Osteocyte (in vitro differentiated cells): ENCODE results near the gene PHACTR2. TPM values are rescaled to one million over a fixed set of nuclear protein-coding genes. Genes with fewer than 3 reads are reported as not detected.

Experiments
- DNase-seq: peaks from one replicate; pipeline ENCODE4 v3.0.0; 2021; ENCODE audit warnings: mixed read lengths; ENCODE audit not compliant: unreplicated experiment; ENCODE audit errors: extremely low spot score
- H3K27ac Mint-ChIP-seq: one replicate; pipeline ENCODE4 v1.8.0; 2021; ENCODE audit warnings: mild to moderate bottlenecking, mixed read lengths; ENCODE audit not compliant: unreplicated experiment
- H3K27me3 Mint-ChIP-seq: one replicate; pipeline ENCODE4 v1.8.0; 2021; ENCODE audit warnings: mixed read lengths; ENCODE audit not compliant: unreplicated experiment
- H3K36me3 Mint-ChIP-seq: one replicate; pipeline ENCODE4 v1.8.0; 2021; ENCODE audit warnings: mixed read lengths; ENCODE audit not compliant: unreplicated experiment
- H3K4me1 Mint-ChIP-seq: one replicate; pipeline ENCODE4 v1.8.0; 2021; ENCODE audit warnings: mixed read lengths; ENCODE audit not compliant: unreplicated experiment
- H3K4me3 Mint-ChIP-seq: one replicate; pipeline ENCODE4 v1.8.0; 2021; ENCODE audit warnings: mild to moderate bottlenecking, moderate library complexity, mixed read lengths; ENCODE audit not compliant: unreplicated experiment
- H3K9me3 Mint-ChIP-seq: one replicate; pipeline ENCODE4 v1.8.0; 2021; ENCODE audit warnings: mixed read lengths; ENCODE audit not compliant: unreplicated experiment
- total RNA-seq: library from RNA; stranded (reverse); gene quantifications from 2 replicates; pipeline ENCODE4 v1.2.1, GENCODE V29; 2021
- TF ChIP-seq, protein P1 (sequence below): fragments of 200-600 bp; sonication (generic); IDR thresholded peaks from 2 replicates; pipeline ENCODE4 v1.5.0; 2021; ENCODE audit warnings: antibody characterized with exemption, mild to moderate bottlenecking, moderate library complexity

The PHACTR2 gene
- total RNA-seq, 1 donor from 2014 or later: 312 TPM

DNA sequence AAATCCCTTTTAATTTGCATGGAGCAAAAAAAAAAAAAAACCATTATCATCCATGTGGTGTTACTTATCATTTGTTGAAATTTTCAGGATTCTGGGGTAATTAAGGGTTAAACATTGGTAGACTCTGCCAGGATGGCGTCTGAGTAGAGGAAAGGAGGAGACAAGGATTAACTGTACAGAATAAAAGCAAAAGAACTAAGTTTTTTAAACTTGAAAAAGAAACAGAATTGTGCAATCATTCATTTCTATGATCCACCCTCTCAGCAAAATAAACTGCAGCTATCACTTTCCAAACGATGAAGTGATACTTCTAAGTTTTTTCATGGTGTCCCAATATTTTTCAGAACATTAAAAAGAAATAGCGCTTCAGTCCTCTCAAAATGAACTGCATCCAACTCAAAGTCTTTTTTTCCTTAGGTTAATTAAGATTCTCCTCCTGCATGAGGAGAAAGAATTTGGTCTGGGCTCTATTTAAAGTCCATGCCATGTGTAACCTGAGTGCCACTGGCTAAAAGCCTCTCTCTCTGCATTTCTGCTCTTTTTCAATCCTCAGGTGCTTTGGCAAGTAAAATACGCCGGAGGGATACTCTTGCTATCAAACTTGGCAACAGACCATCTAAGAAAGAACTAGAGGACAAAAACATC, 95.9 kb downstream of the PHACTR2 start:
- Mint-ChIP-seq H3K36me3 (peaks cover 61% of the 10 kb centered on the region), H3K4me1 (peaks cover 9% of the 10 kb centered on the region), H3K9me3 (no peaks in the 10 kb centered on the region), H3K4me3 (no peak overlapping the region), H3K27me3 (no peaks in the 10 kb centered on the region), H3K27ac (no peak overlapping the region)
- TF ChIP-seq, protein P1, sequence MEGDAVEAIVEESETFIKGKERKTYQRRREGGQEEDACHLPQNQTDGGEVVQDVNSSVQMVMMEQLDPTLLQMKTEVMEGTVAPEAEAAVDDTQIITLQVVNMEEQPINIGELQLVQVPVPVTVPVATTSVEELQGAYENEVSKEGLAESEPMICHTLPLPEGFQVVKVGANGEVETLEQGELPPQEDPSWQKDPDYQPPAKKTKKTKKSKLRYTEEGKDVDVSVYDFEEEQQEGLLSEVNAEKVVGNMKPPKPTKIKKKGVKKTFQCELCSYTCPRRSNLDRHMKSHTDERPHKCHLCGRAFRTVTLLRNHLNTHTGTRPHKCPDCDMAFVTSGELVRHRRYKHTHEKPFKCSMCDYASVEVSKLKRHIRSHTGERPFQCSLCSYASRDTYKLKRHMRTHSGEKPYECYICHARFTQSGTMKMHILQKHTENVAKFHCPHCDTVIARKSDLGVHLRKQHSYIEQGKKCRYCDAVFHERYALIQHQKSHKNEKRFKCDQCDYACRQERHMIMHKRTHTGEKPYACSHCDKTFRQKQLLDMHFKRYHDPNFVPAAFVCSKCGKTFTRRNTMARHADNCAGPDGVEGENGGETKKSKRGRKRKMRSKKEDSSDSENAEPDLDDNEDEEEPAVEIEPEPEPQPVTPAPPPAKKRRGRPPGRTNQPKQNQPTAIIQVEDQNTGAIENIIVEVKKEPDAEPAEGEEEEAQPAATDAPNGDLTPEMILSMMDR: no peak
- DNase-seq: no peak

DNA sequence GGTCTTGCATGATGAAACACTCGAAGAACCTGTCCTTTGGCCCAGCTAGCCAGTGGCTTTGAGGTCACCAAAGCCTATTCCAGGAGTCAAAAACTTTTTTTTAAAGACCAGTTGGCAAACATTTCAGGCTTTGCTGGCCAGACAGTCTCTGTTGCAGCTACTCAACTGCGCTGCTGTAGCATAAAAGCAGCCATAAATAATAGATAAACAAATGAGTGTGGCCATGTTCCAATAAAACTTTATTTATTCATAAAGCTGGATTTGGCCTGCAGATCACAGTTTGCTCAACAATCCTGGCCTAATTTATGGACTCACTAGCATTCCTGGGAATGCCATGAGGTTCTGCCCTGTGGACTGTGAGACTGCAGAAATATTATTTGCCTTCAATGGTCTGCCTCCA, 96.6 kb downstream of the PHACTR2 start:
- Mint-ChIP-seq H3K9me3 (no peaks in the 10 kb centered on the region), H3K4me1 (peaks cover 9% of the 10 kb centered on the region), H3K36me3 (peaks cover 62% of the 10 kb centered on the region), H3K27me3 (no peaks in the 10 kb centered on the region), H3K27ac (no peak overlapping the region), H3K4me3 (no peak overlapping the region)
- TF ChIP-seq, protein P1: no peak
- no peak for DNase-seq

- H3K36me3 Mint-ChIP-seq: peaks cover 56% of the 10 kb centered on the region
- no peak overlapping the region for H3K27ac Mint-ChIP-seq
- TF ChIP-seq, protein P1: no peak
- no peaks in the 10 kb centered on the region for H3K9me3 Mint-ChIP-seq
- peaks cover 9% of the 10 kb centered on the region for H3K4me1 Mint-ChIP-seq
- H3K4me3 Mint-ChIP-seq: no peak overlapping the region
- no peaks in the 10 kb centered on the region for H3K27me3 Mint-ChIP-seq
- no peak for DNase-seq
These were observed 97.6 kb downstream of the PHACTR2 start for GRCh38 chr6:143775336-143775735.

- peak overlapping the region; percentile 44 for H3K27ac Mint-ChIP-seq
These were observed 101.2 kb downstream of the PHACTR2 start for GRCh38 chr6:143778926-143779325.

GRCh38 chr6:143782481-143782880, 104.7 kb downstream of the PHACTR2 start:
- TF ChIP-seq, protein P1: no peak
- Mint-ChIP-seq H3K27me3 (no peaks in the 10 kb centered on the region), H3K4me3 (no peak overlapping the region), H3K4me1 (peaks cover 14% of the 10 kb centered on the region), H3K9me3 (peaks cover 9% of the 10 kb centered on the region), H3K27ac (peak overlapping the region; percentile 73), H3K36me3 (peaks cover 74% of the 10 kb centered on the region)
- DNase-seq: no peak

More at GRCh38 chr6:143778926-143779325, 101.2 kb downstream of the PHACTR2 start:
- Mint-ChIP-seq H3K9me3 (no peaks in the 10 kb centered on the region), H3K36me3 (peaks cover 57% of the 10 kb centered on the region), H3K4me3 (no peak overlapping the region), H3K27me3 (no peaks in the 10 kb centered on the region), H3K4me1 (peaks cover 14% of the 10 kb centered on the region)
- TF ChIP-seq, protein P1: no peak
- no peak for DNase-seq
